Trophoblast cell (in vitro differentiated cells and primary cell): ENCODE data around the gene PLA2G2D.

Experiments
- DNase-seq, 2 donors: peaks; one replicate each; pipeline ENCODE4 v3.0.0-alpha.2; 2016
- H2AFZ ChIP-seq: 2 replicates; pipeline ENCODE4 v1.6.1; 2013; ENCODE audit warnings: low read length, moderate library complexity, mild to moderate bottlenecking; ENCODE audit not compliant: insufficient read depth, poor library complexity
- H2AK5ac ChIP-seq: 2 replicates; pipeline ENCODE4 v1.6.1; 2013; ENCODE audit warnings: mild to moderate bottlenecking, low read length
- H2BK120ac ChIP-seq: 2 replicates; pipeline ENCODE4 v1.6.1; 2013; ENCODE audit warnings: low read length, mild to moderate bottlenecking, moderate library complexity; ENCODE audit not compliant: insufficient read depth, poor library complexity
- H2BK12ac ChIP-seq: 2 replicates; pipeline ENCODE4 v1.6.1; 2013; ENCODE audit warnings: mild to moderate bottlenecking, low read length, moderate library complexity
- H2BK5ac ChIP-seq: 2 replicates; pipeline ENCODE4 v1.6.1; 2013; ENCODE audit warnings: low read length, low read depth, moderate library complexity, mild to moderate bottlenecking; ENCODE audit not compliant: poor library complexity
- H3K14ac ChIP-seq: 2 replicates; pipeline ENCODE4 v1.6.1; 2013; ENCODE audit warnings: mild to moderate bottlenecking, low read length
- H3K18ac ChIP-seq: 2 replicates; pipeline ENCODE4 v1.6.1; 2013; ENCODE audit warnings: mild to moderate bottlenecking, low read length
- H3K23ac ChIP-seq: 2 replicates; pipeline ENCODE4 v1.6.1; 2013; ENCODE audit warnings: low read length
- H3K27ac ChIP-seq: 2 replicates; pipeline ENCODE4 v1.5.1; 2013; ENCODE audit warnings: low read depth, mild to moderate bottlenecking, inconsistent platforms, low read length, moderate library complexity
- H3K27me3 ChIP-seq: 2 replicates; pipeline ENCODE4 v1.6.1; 2013; ENCODE audit warnings: inconsistent platforms, mild to moderate bottlenecking, low read length, moderate library complexity; ENCODE audit not compliant: insufficient read depth
- H3K36me3 ChIP-seq, 2 experiments: 1 replicate in 1 of 2; 2 replicates in 1 of 2; pipeline ENCODE4 v1.6.1; 2013; ENCODE audit warnings: low read length in 2 of 2, mild to moderate bottlenecking in 2 of 2, moderate library complexity in 1 of 2; ENCODE audit not compliant: insufficient read depth in 2 of 2, control insufficient read depth in 1 of 2
- H3K4ac ChIP-seq: 2 replicates; pipeline ENCODE4 v1.6.1; 2013; ENCODE audit warnings: low read depth, mild to moderate bottlenecking, low read length, moderate library complexity
- H3K4me1 ChIP-seq, 2 experiments: 1 replicate in 1 of 2; 2 replicates in 1 of 2; pipeline ENCODE4 v1.6.1; 2013; ENCODE audit warnings: low read length in 2 of 2, mild to moderate bottlenecking in 2 of 2, moderate library complexity in 1 of 2; ENCODE audit not compliant: insufficient read depth in 2 of 2, control insufficient read depth in 1 of 2
- H3K4me2 ChIP-seq: 2 replicates; pipeline ENCODE4 v1.6.1; 2013; ENCODE audit warnings: inconsistent platforms, mild to moderate bottlenecking, low read length, moderate library complexity
- H3K4me3 ChIP-seq: 2 replicates; pipeline ENCODE4 v1.5.1; 2013; ENCODE audit warnings: mild to moderate bottlenecking, low read depth, low read length, inconsistent platforms
- H3K79me1 ChIP-seq: one replicate; pipeline ENCODE4 v1.6.1; 2013; ENCODE audit warnings: low read length
- H3K79me2 ChIP-seq: 2 replicates; pipeline ENCODE4 v1.6.1; 2013; ENCODE audit warnings: low read length, mild to moderate bottlenecking; ENCODE audit not compliant: control insufficient read depth, insufficient read depth, poor library complexity
- H3K9ac ChIP-seq: 2 replicates; pipeline ENCODE4 v1.6.1; 2013; ENCODE audit warnings: mild to moderate bottlenecking, low read length
- H3K9me3 ChIP-seq: 2 replicates; pipeline ENCODE4 v1.6.1; 2013; ENCODE audit warnings: low read depth, mild to moderate bottlenecking, control low read depth, inconsistent platforms, low read length; ENCODE audit not compliant: insufficient read depth
- H4K12ac ChIP-seq: 2 replicates; pipeline ENCODE4 v1.6.1; 2013; ENCODE audit warnings: low read depth, mild to moderate bottlenecking, low read length, moderate library complexity
- H4K8ac ChIP-seq: 2 replicates; pipeline ENCODE4 v1.6.1; 2013; ENCODE audit warnings: low read depth, mild to moderate bottlenecking, low read length, moderate library complexity
- H4K91ac ChIP-seq: one replicate; pipeline ENCODE4 v1.6.1; 2013; ENCODE audit warnings: low read depth, mild to moderate bottlenecking, low read length, moderate library complexity
- WGBS: extraction: QIAGEN DNeasy Blood & Tissue Kit; methylation state at CpG from one replicate; pipeline ENCODE4 v1.1.7; 2013; ENCODE audit warnings: missing lambda C conversion rate; ENCODE audit not compliant: insufficient read length, insufficient coverage; ENCODE audit errors: extremely low coverage; 5-methylcytosine and 5-hydroxymethylcytosine counted together

PLA2G2D gene

GRCh38 chr1:20125100-20125499, 5.8 kb upstream of the PLA2G2D start:
- Histone ChIP-seq H3K27ac (no peak overlapping the region), H2BK120ac (no peak overlapping the region), H2BK12ac (no peak overlapping the region), H4K91ac (no peak overlapping the region), H3K4ac (no peak overlapping the region), H2AFZ (no peak overlapping the region), H2AK5ac (no peak overlapping the region), H3K14ac (no peak overlapping the region), H3K79me1 (no peaks in the 10 kb centered on the region), H3K4me2 (no peak overlapping the region), H3K18ac (no peak overlapping the region), H4K8ac (no peak overlapping the region), H2BK5ac (no peak overlapping the region), H3K27me3 (no peaks in the 10 kb centered on the region), H3K9ac (no peak overlapping the region), H3K4me3 (no peak overlapping the region), H3K23ac (no peak overlapping the region), H3K36me3 (no peaks in the 10 kb centered on the region), H3K79me2 (no peaks in the 10 kb centered on the region), H4K12ac (no peak overlapping the region), H3K9me3 (no peaks in the 10 kb centered on the region), H3K4me1 (no peaks in the 10 kb centered on the region)
- no peak for DNase-seq
- WGBS: no CpG with 5 or more reads among the region's 10 CpGs

- Histone ChIP-seq H3K4me3 (no peak overlapping the region), H3K9ac (no peak overlapping the region), H3K9me3 (no peaks in the 10 kb centered on the region), H3K4ac (no peak overlapping the region), H4K8ac (no peak overlapping the region), H2BK12ac (no peak overlapping the region), H3K4me1 (no peaks in the 10 kb centered on the region), H3K27ac (no peak overlapping the region), H2BK5ac (no peak overlapping the region), H2AK5ac (no peak overlapping the region), H3K14ac (no peak overlapping the region), H3K27me3 (no peaks in the 10 kb centered on the region), H2AFZ (no peak overlapping the region), H3K79me2 (no peaks in the 10 kb centered on the region), H3K79me1 (no peaks in the 10 kb centered on the region), H3K4me2 (no peak overlapping the region), H3K23ac (no peak overlapping the region), H3K18ac (no peak overlapping the region), H2BK120ac (no peak overlapping the region), H4K12ac (no peak overlapping the region), H3K36me3 (no peaks in the 10 kb centered on the region), H4K91ac (no peak overlapping the region)
- no CpG with 5 or more reads among the region's 7 CpGs for WGBS
- DNase-seq: peak in 1 of 2 donors; percentile 62
Observed at GRCh38 chr1:20124456-20125057, 5.2 kb upstream of the PLA2G2D start.

GRCh38 chr1:20123722-20124455, 4.6 kb upstream of the PLA2G2D start:
- Histone ChIP-seq H3K18ac (no peak overlapping the region), H3K4ac (no peak overlapping the region), H2BK5ac (no peak overlapping the region), H3K4me1 (no peaks in the 10 kb centered on the region), H2AFZ (no peak overlapping the region), H3K27me3 (no peaks in the 10 kb centered on the region), H2BK120ac (no peak overlapping the region), H3K14ac (no peak overlapping the region), H3K36me3 (no peaks in the 10 kb centered on the region), H4K8ac (no peak overlapping the region), H3K9ac (no peak overlapping the region), H3K27ac (no peak overlapping the region), H2AK5ac (no peak overlapping the region), H3K23ac (no peak overlapping the region), H3K9me3 (no peaks in the 10 kb centered on the region), H3K79me1 (no peaks in the 10 kb centered on the region), H3K4me2 (no peak overlapping the region), H4K12ac (no peak overlapping the region), H3K4me3 (no peak overlapping the region), H3K79me2 (no peaks in the 10 kb centered on the region), H4K91ac (no peak overlapping the region), H2BK12ac (no peak overlapping the region)
- DNase-seq: peak in 1 of 2 donors; percentile 38
- WGBS: no CpG with 5 or more reads among the region's 10 CpGs

GRCh38 chr1:20120796-20121195, 1.5 kb upstream of the PLA2G2D start:
- Histone ChIP-seq H3K9me3 (no peaks in the 10 kb centered on the region), H3K27me3 (no peaks in the 10 kb centered on the region), H2BK5ac (no peak overlapping the region), H3K9ac (no peak overlapping the region), H2BK12ac (no peak overlapping the region), H3K79me2 (no peaks in the 10 kb centered on the region), H2AK5ac (no peak overlapping the region), H3K4me2 (no peak overlapping the region), H3K79me1 (no peaks in the 10 kb centered on the region), H4K91ac (no peak overlapping the region), H3K36me3 (no peaks in the 10 kb centered on the region), H3K4me3 (no peak overlapping the region), H3K23ac (no peak overlapping the region), H2AFZ (no peak overlapping the region), H3K18ac (no peak overlapping the region), H4K8ac (no peak overlapping the region), H3K27ac (no peak overlapping the region), H4K12ac (no peak overlapping the region), H2BK120ac (no peak overlapping the region), H3K4me1 (no peaks in the 10 kb centered on the region), H3K14ac (no peak overlapping the region), H3K4ac (no peak overlapping the region)
- DNase-seq: no peak
- WGBS: no CpG with 5 or more reads among the region's 4 CpGs
